ACC112 (cell line): ENCODE data around the gene HOXD4.

ENCODE experiments used
- H2AFZ ChIP-seq: fragments of 200-600 bp; sonication (generic); one replicate; pipeline ENCODE4 v1.6.0; 2017; ENCODE audit warnings: antibody characterized with exemption, low read length; ENCODE audit not compliant: unreplicated experiment
- H3K27ac ChIP-seq: fragments of 200-600 bp; sonication (generic); 2 replicates; pipeline ENCODE4 v1.5.1; 2014; ENCODE audit warnings: low read depth, mild to moderate bottlenecking, antibody characterized with exemption, low read length, moderate library complexity
- H3K27me3 ChIP-seq: fragments of 200-600 bp; sonication (generic); 2 replicates; pipeline ENCODE4 v1.6.1; 2014; ENCODE audit warnings: mild to moderate bottlenecking, antibody characterized with exemption, low read length, moderate library complexity, mixed read lengths; ENCODE audit not compliant: insufficient read depth
- H3K36me3 ChIP-seq: fragments of 200-600 bp; sonication (generic); 2 replicates; pipeline ENCODE4 v1.6.1; 2016; ENCODE audit warnings: mild to moderate bottlenecking, antibody characterized with exemption, low read length, moderate library complexity, mixed read lengths; ENCODE audit not compliant: insufficient read depth
- H3K4me1 ChIP-seq: fragments of 200-600 bp; sonication (generic); one replicate; pipeline ENCODE4 v1.6.1; 2016; ENCODE audit warnings: low read length, mixed read lengths; ENCODE audit not compliant: insufficient read depth, unreplicated experiment, control insufficient read depth
- H3K4me3 ChIP-seq: fragments of 200-600 bp; sonication (generic); 2 replicates; pipeline ENCODE4 v1.5.1; 2014; ENCODE audit warnings: mild to moderate bottlenecking, low read depth, low read length
- H3K79me2 ChIP-seq: fragments of 200-600 bp; sonication (generic); one replicate; pipeline ENCODE4 v1.6.0; 2016; ENCODE audit warnings: low read length; ENCODE audit not compliant: control insufficient read depth, unreplicated experiment, insufficient read depth

The HOXD4 gene

GRCh38 chr2:176188774-176189680, 37.7 kb downstream of the HOXD4 start:
- H3K27ac ChIP-seq = no peak overlapping the region
- H3K4me1 ChIP-seq = peaks cover 3% of the 10 kb centered on the region
- peaks cover 54% of the 10 kb centered on the region for H3K27me3 ChIP-seq
- no peaks in the 10 kb centered on the region for H3K79me2 ChIP-seq
- H3K36me3 ChIP-seq = no peaks in the 10 kb centered on the region
- H3K4me3 ChIP-seq = peak overlapping the region; percentile 83
- peak overlapping the region; percentile 73 for H2AFZ ChIP-seq

GRCh38 chr2:176189681-176190641, 38.6 kb downstream of the HOXD4 start:
- no peaks in the 10 kb centered on the region for H3K79me2 ChIP-seq
- H2AFZ ChIP-seq = no peak overlapping the region
- H3K27me3 ChIP-seq = peaks cover 61% of the 10 kb centered on the region
- no peaks in the 10 kb centered on the region for H3K36me3 ChIP-seq
- peaks cover 3% of the 10 kb centered on the region for H3K4me1 ChIP-seq
- H3K27ac ChIP-seq = no peak overlapping the region
- H3K4me3 ChIP-seq = peak overlapping the region; percentile 83

- Histone ChIP-seq H2AFZ (no peak overlapping the region), H3K79me2 (no peaks in the 10 kb centered on the region), H3K36me3 (no peaks in the 10 kb centered on the region), H3K4me1 (peaks cover 1% of the 10 kb centered on the region), H3K27me3 (peaks cover 61% of the 10 kb centered on the region), H3K27ac (no peak overlapping the region), H3K4me3 (no peak overlapping the region)
Observed at GRCh38 chr2:176192351-176192750, 41.0 kb downstream of the HOXD4 start.

DNA sequence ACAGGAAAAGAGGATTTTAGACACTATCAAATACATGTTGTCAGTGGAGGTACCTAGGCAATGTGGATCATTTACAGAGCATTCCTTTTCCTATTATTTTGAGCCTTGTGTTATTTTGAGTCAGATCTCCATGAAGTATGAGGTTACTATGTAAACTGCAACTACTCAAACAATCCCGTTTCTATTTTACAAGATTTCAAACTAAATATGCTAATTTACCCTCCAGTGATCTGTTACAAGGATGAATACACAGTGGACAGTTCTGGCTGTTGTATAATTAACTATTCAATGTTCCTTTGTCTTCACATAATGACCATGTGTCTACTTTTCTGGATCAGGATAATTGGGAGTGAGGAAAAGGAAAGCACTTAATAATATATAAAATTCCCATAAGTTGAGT, 41.7 kb downstream of the HOXD4 start:
- Histone ChIP-seq H3K79me2 (no peaks in the 10 kb centered on the region), H3K4me3 (no peak overlapping the region), H3K27ac (no peak overlapping the region), H3K36me3 (no peaks in the 10 kb centered on the region), H3K27me3 (peaks cover 65% of the 10 kb centered on the region), H3K4me1 (no peaks in the 10 kb centered on the region), H2AFZ (no peak overlapping the region)

DNA sequence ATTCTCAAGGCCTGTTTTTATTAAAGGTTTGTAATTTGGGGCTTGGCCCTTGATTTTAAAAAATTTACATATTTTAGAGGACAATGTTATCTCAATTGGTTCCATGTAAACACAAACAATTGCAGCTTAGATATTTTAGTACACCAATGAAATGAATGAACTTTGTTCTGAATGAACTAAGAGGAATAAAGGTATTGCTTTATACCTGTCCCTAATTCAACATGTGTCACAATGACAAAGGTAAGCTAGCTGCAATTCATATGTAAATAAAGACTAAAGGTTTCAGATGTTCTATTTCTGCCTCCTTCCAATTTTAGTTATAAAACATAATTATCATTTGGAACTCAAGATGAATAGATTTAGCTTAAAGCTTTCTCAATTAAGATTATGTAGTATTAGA, 48.6 kb downstream of the HOXD4 start:
- H3K27ac ChIP-seq = no peak overlapping the region
- H3K36me3 ChIP-seq = no peaks in the 10 kb centered on the region
- H3K79me2 ChIP-seq = no peaks in the 10 kb centered on the region
- no peak overlapping the region for H3K4me3 ChIP-seq
- H3K4me1 ChIP-seq = no peaks in the 10 kb centered on the region
- no peak overlapping the region for H2AFZ ChIP-seq
- peaks cover 12% of the 10 kb centered on the region for H3K27me3 ChIP-seq

DNA sequence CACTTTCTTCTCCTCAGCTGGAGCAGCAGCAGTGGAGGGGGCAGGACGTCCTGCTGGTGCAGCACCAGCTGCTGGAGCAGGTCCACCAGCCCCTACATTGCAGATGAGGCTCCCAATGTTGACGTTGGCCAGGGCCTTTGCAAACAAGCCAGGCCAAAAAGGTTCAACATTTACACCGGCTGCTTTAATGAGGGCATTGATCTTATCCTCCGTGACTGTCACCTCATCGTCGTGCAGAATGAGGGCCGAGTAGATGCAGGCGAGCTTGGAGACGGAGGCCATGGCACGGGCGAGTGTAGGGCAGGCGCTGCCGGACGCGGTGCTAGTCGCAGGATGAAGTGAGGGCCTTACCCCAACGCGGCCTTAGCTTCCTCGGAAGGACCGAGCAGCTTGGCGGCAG, 49.6 kb downstream of the HOXD4 start:
- H2AFZ ChIP-seq = no peak overlapping the region
- H3K4me3 ChIP-seq = no peak overlapping the region
- H3K36me3 ChIP-seq = no peaks in the 10 kb centered on the region
- H3K27ac ChIP-seq = no peak overlapping the region
- H3K27me3 ChIP-seq = peaks cover 16% of the 10 kb centered on the region
- no peaks in the 10 kb centered on the region for H3K4me1 ChIP-seq
- no peaks in the 10 kb centered on the region for H3K79me2 ChIP-seq

GRCh38 chr2:176202491-176202890, 51.1 kb downstream of the HOXD4 start:
- H3K27ac ChIP-seq = no peak overlapping the region
- H3K27me3 ChIP-seq = peaks cover 15% of the 10 kb centered on the region
- H3K79me2 ChIP-seq = no peaks in the 10 kb centered on the region
- no peak overlapping the region for H3K4me3 ChIP-seq
- no peaks in the 10 kb centered on the region for H3K4me1 ChIP-seq
- no peaks in the 10 kb centered on the region for H3K36me3 ChIP-seq
- H2AFZ ChIP-seq = no peak overlapping the region
